CD4-positive, alpha-beta T cell (primary cell): ENCODE measurements around the gene SIN3A. TPM values are rescaled to one million over a fixed set of nuclear protein-coding genes. Genes with fewer than 3 reads are reported as not detected.

Source experiments
- ATAC-seq: fragments of 200-7000 bp; cut with Tn5 transposase; one replicate; pipeline ENCODE4 v1.10.0; 2022; ENCODE audit warnings: mild to moderate bottlenecking; ENCODE audit not compliant: poor library complexity
- CTCF ChIA-PET: fragments of 350-600 bp; sonication (Branson Sonifier 250); formaldehyde crosslinking; loops from one replicate; lab custom pipeline; 2021; ENCODE audit warnings: antibody characterized with exemption, inconsistent platforms; lab: Charles Lee
- POLR2A ChIA-PET: fragments of 350-600 bp; sonication (Branson Sonifier 250); formaldehyde crosslinking; loops from one replicate; lab custom pipeline; 2021; ENCODE audit warnings: antibody characterized with exemption, inconsistent platforms; lab: Charles Lee
- DNase-seq, 14 experiments: peaks; one replicate each; pipeline ENCODE4 v3.0.0-alpha.2; 2013 to 2020; ENCODE audit warnings: mixed read lengths in 2 of 14
- H3K27ac ChIP-seq, 2 donors: one replicate each; pipeline versions ENCODE4 v1.5.1 to v1.7.0; 2013; ENCODE audit warnings: low read length in 2 of 2, low read depth in 1 of 2, mild to moderate bottlenecking in 1 of 2
- H3K27me3 ChIP-seq, 2 experiments: 1 replicate in 1 of 2; 2 replicates in 1 of 2; pipeline versions ENCODE4 v1.6.1 to v1.7.0; 2013; ENCODE audit warnings: low read length in 2 of 2, control low read depth in 1 of 2, mild to moderate bottlenecking in 1 of 2, moderate library complexity in 1 of 2; ENCODE audit not compliant: insufficient read depth in 2 of 2, control insufficient read depth in 1 of 2
- H3K36me3 ChIP-seq: one replicate; pipeline ENCODE4 v1.6.1; 2013; ENCODE audit warnings: low read length, control low read depth; ENCODE audit not compliant: insufficient read depth
- H3K4me1 ChIP-seq: one replicate; pipeline ENCODE4 v1.6.1; 2013; ENCODE audit warnings: low read length, control low read depth; ENCODE audit not compliant: insufficient read depth
- H3K4me3 ChIP-seq: one replicate; pipeline ENCODE4 v1.5.1; 2013; ENCODE audit warnings: mild to moderate bottlenecking, low read length, moderate library complexity
- H3K9me3 ChIP-seq, 2 experiments: 1 replicate in 1 of 2; 2 replicates in 1 of 2; pipeline versions ENCODE4 v1.6.1 to v1.7.0; 2013; ENCODE audit warnings: low read length in 2 of 2, mild to moderate bottlenecking in 2 of 2, control low read depth in 1 of 2, moderate library complexity in 1 of 2; ENCODE audit not compliant: control insufficient read depth in 1 of 2, insufficient read depth in 1 of 2
- H3K27ac Mint-ChIP-seq: one replicate; pipeline ENCODE4 v1.8.0; 2020; ENCODE audit warnings: mixed read lengths
- H3K27me3 Mint-ChIP-seq: one replicate; pipeline ENCODE4 v1.8.0; 2021; ENCODE audit warnings: mixed read lengths
- H3K36me3 Mint-ChIP-seq: one replicate; pipeline ENCODE4 v1.8.0; 2021; ENCODE audit warnings: low read depth, mixed read lengths
- H3K4me1 Mint-ChIP-seq: one replicate; pipeline ENCODE4 v1.8.0; 2021; ENCODE audit warnings: low read depth, mixed read lengths
- H3K4me3 Mint-ChIP-seq: one replicate; pipeline ENCODE4 v1.8.0; 2020; ENCODE audit warnings: mild to moderate bottlenecking, mixed read lengths
- H3K9me3 Mint-ChIP-seq: one replicate; pipeline ENCODE4 v1.8.0; 2020; ENCODE audit warnings: mixed read lengths
- CTCF ChIP-seq: fragments of 200-600 bp; IDR thresholded peaks from one replicate; pipeline ENCODE4 v1.8.0; 2022; ENCODE audit warnings: antibody characterized with exemption, mild to moderate bottlenecking
- intact Hi-C, 2 experiments: fragments of 100-400 bp; cut with DNase I in 1 of 2; cut with micrococcal nuclease in 1 of 2; formaldehyde crosslinking; loops; one replicate each; pipeline versions ENCODE4 v1.15.1 to v1.9.0; 2023 to 2025; cut with DNase I, micrococcal nuclease
- total RNA-seq, 174 experiments: library from RNA in 2 of 174; stranded (reverse) in 2 of 174; gene quantifications; one replicate each; pipeline ENCODE4 v1.2.3 and lab custom pipeline; 2021 to 2026

Gene SIN3A
- total RNA-seq, 2 experiments from 2014 or later = 136 to 141 TPM

DNA sequence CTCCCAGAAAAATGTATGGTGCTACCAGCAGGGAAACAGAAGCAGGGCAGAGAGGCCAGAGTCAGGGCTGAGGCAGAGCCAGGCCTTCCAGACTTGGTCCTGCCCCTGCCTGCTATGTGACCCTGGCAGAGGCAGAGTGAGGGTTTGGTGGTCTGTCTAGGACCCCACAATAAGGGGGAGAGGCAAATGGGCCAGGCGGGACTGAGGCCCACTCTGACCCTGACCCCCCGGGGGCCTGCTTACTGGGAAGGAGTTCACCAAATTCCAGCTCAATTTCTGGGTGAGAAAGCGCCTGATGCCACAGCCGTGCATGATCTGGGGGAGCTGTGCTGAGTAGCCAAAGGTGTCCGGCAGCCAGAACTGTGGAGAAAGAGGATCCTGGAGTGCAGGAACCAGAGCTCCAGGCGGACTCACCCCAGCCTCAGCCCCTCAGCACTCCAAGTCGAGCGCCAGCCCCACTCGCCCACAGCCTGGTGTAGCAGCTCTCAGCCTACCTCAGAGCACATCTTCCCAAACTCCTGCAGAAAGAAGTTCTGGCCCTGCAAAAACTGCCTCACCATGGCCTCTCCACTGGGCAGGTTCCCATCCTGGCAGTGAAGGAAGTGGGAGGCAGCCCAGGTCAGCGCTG lies 90.0 kb downstream of the SIN3A start:
- H3K9me3 ChIP-seq = peaks cover 0 to 3% of the 10 kb centered on the region in 2 experiments
- H3K27me3 Mint-ChIP-seq = no peaks in the 10 kb centered on the region
- POLR2A ChIA-PET = interaction anchor here (1.0 kb wide), 1 partner anchor 11 kb away, joined by 4 read pairs; no protein-coding TSS in a partner anchor
- no peaks in the 10 kb centered on the region for H3K4me1 Mint-ChIP-seq
- no peaks in the 10 kb centered on the region for H3K9me3 Mint-ChIP-seq
- H3K36me3 Mint-ChIP-seq = peaks cover 63% of the 10 kb centered on the region
- intact Hi-C loops = no loop called here
- no peak overlapping the region for H3K4me3 ChIP-seq
- ATAC-seq (no peak), DNase-seq (no peak)
- no peak overlapping the region for H3K27ac ChIP-seq
- H3K27ac Mint-ChIP-seq = no peak overlapping the region
- peaks cover under 1% of the 10 kb centered on the region for H3K4me1 ChIP-seq
- CTCF ChIA-PET = no interaction called here
- peaks cover 81% of the 10 kb centered on the region for H3K36me3 ChIP-seq
- no peak for TF ChIP-seq CTCF
- no peak overlapping the region for H3K4me3 Mint-ChIP-seq
- H3K27me3 ChIP-seq = no peaks in the 10 kb centered on the region

DNA sequence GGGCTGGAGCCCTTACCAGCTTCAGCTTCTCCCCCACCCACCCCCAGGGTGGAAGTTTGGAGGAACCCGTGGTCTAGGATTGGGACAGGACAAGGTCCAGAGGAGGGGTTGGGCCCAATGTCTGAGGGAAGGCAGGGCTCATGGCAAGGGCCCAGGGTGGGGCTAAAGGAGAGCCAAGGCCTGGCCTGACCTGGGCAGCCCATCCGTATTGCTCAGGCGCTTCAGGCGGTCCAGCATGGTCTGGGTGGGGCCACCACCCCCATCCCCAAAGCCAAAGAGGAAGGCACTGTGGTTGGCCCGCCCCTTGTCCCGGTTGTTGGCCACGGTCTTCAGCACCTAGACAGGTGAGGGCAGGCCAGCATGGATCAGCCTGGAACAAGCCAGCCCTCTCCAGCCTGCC lies 90.6 kb downstream of the SIN3A start:
- intact Hi-C loops = no loop called here
- CTCF ChIA-PET = no interaction called here
- POLR2A ChIA-PET = interaction anchor here (1.0 kb wide), 1 partner anchor 10 kb away, joined by 4 read pairs; no protein-coding TSS in a partner anchor
- Histone ChIP-seq H3K36me3 (peaks cover 80% of the 10 kb centered on the region), H3K27me3 (no peaks in the 10 kb centered on the region), H3K9me3 (peaks cover 0 to 3% of the 10 kb centered on the region in 2 experiments), H3K27ac (no peak overlapping the region), H3K4me1 (no peaks in the 10 kb centered on the region), H3K4me3 (no peak overlapping the region)
- Mint-ChIP-seq H3K27me3 (no peaks in the 10 kb centered on the region), H3K4me1 (no peaks in the 10 kb centered on the region), H3K9me3 (no peaks in the 10 kb centered on the region), H3K4me3 (no peak overlapping the region), H3K27ac (no peak overlapping the region), H3K36me3 (peaks cover 60% of the 10 kb centered on the region)
- ATAC-seq (no peak), DNase-seq (no peak)
- no peak for TF ChIP-seq CTCF

DNA sequence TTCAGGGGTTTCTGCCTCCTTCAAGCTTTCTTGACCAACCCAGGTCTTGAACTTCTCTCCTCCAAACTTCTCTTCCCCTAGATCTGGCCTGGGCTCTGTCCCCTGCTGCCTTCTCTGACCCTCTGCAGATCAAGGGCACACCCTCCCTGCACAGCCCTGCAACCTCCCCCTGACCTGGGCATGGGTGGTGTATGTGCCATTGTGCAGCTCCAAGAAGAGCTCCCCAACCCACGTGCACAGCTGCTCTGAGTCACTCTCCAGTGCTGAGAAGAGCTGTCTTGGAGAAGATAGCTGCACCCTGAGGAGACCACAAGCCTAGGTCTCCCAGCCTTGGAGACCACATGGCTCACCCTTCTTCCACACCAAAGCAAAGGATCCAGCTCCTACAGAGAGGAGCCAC lies 91.1 kb downstream of the SIN3A start:
- Histone ChIP-seq H3K27me3 (no peaks in the 10 kb centered on the region), H3K36me3 (peaks cover 78% of the 10 kb centered on the region), H3K4me3 (no peak overlapping the region), H3K4me1 (no peaks in the 10 kb centered on the region), H3K27ac (no peak overlapping the region), H3K9me3 (peaks cover 0 to 3% of the 10 kb centered on the region in 2 experiments)
- no peak for ATAC-seq
- no peaks in the 10 kb centered on the region for H3K4me1 Mint-ChIP-seq
- ChIA-PET CTCF (no interaction called here), POLR2A (no interaction called here)
- H3K9me3 Mint-ChIP-seq = no peaks in the 10 kb centered on the region
- H3K27ac Mint-ChIP-seq = no peak overlapping the region
- H3K36me3 Mint-ChIP-seq = peaks cover 55% of the 10 kb centered on the region
- no peaks in the 10 kb centered on the region for H3K27me3 Mint-ChIP-seq
- no peak for DNase-seq
- H3K4me3 Mint-ChIP-seq = no peak overlapping the region
- intact Hi-C loops = no loop called here
- no peak for TF ChIP-seq CTCF
